ENCODE data around the gene SORBS1.

- TF ChIP-seq GATA2 (IDR thresholded peaks at IDR 0.05; ENCODE audit: low read depth, low read length) (no peak), GATA3 (IDR thresholded peaks at IDR 0.05; ENCODE audit: low read depth, low read length) (no peak)
These were observed 208.5 kb downstream of the SORBS1 start for GRCh38 chr10:95352684-95353083.

Data from SH-SY5Y (cell line).